OCI-LY7 (cell line): ENCODE results near the gene DDA1.

Source experiments
- EZH2phosphoT487 ChIP-seq: fragments of 200-600 bp; sonication (generic); IDR thresholded peaks from 2 replicates; pipeline ENCODE4 v1.6.1; 2018; ENCODE audit warnings: low read depth, borderline replicate concordance, mild to moderate bottlenecking, mixed run types, antibody characterized with exemption, low read length, moderate library complexity, mixed read lengths
- TF ChIP-seq, protein P1 (sequence below): fragments of 200-600 bp; sonication (generic); conservative IDR thresholded peaks from 2 replicates; pipeline ENCODE4 v1.5.1; 2014; ENCODE audit warnings: mild to moderate bottlenecking, antibody characterized with exemption, low read length, moderate library complexity, mixed read lengths

DNA sequence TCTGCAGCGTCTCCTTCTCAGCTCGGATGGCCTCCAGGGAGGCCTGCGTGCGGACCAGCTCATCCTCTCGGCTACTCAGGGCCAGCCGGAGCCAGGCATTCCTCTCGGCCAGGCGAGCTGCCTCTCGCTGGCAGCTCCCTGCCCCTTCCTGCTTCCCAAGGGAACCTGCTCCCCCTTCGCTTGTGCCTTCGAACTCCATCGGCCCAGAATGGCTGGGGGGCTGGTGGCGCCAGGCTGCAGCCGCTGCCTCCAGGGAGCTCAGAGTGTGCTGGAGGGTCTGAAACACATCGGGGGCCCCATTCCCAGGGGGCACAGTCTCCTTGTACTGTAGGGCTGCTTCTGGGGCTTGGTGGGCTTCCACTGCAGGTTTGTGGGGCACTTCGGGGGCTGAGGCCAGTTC, 46.8 kb upstream of the DDA1 start:
- TF ChIP-seq, protein P1, sequence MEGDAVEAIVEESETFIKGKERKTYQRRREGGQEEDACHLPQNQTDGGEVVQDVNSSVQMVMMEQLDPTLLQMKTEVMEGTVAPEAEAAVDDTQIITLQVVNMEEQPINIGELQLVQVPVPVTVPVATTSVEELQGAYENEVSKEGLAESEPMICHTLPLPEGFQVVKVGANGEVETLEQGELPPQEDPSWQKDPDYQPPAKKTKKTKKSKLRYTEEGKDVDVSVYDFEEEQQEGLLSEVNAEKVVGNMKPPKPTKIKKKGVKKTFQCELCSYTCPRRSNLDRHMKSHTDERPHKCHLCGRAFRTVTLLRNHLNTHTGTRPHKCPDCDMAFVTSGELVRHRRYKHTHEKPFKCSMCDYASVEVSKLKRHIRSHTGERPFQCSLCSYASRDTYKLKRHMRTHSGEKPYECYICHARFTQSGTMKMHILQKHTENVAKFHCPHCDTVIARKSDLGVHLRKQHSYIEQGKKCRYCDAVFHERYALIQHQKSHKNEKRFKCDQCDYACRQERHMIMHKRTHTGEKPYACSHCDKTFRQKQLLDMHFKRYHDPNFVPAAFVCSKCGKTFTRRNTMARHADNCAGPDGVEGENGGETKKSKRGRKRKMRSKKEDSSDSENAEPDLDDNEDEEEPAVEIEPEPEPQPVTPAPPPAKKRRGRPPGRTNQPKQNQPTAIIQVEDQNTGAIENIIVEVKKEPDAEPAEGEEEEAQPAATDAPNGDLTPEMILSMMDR: no peak
- TF ChIP-seq EZH2phosphoT487: no peak
